Stromal cell of bone marrow (primary cell): ENCODE measurements around the gene EFEMP2.
A peak's percentile ranks its signal among the peaks of the same experiment; 100 is the strongest.
"Not testable (repeated sequence)": the region's sequence is repeated elsewhere in the genome, so short reads cannot be mapped to it uniquely, and the experiment has no call there.

ENCODE experiments used
- DNase-seq: peaks from one replicate; pipeline ENCODE4 v3.0.0-alpha.2; 2012; ENCODE audit warnings: low read depth

Gene EFEMP2

GRCh38 chr11:65900125-65900898 lies 27.7 kb upstream of the EFEMP2 start, which contains the start of gene FOSL1:
Gene FOSL1 (minus strand): TSS chr11:65900388. CDS start chr11:65900339, 49 bp downstream.
- peak; percentile 92 for DNase-seq

- DNase-seq, result peak; percentile 64
These were observed 26.9 kb upstream of the EFEMP2 start for GRCh38 chr11:65899356-65900124.

GRCh38 chr11:65898656-65899355 lies 26.2 kb upstream of the EFEMP2 start:
- DNase-seq, result no peak

GRCh38 chr11:65897020-65897471 lies 24.4 kb upstream of the EFEMP2 start:
- no peak for DNase-seq

GRCh38 chr11:65896034-65896999 lies 23.7 kb upstream of the EFEMP2 start:
- no peak for DNase-seq

- no peak for DNase-seq
These were observed 22.9 kb upstream of the EFEMP2 start for GRCh38 chr11:65895482-65895981.

- DNase-seq, result no peak
These were observed 21.5 kb upstream of the EFEMP2 start for GRCh38 chr11:65894034-65894591.

- no peak for DNase-seq
These were observed 20.2 kb upstream of the EFEMP2 start for GRCh38 chr11:65892661-65893317.

GRCh38 chr11:65892137-65892540 lies 19.5 kb upstream of the EFEMP2 start:
- not testable (repeated sequence) for DNase-seq

GRCh38 chr11:65891219-65892136 lies 18.9 kb upstream of the EFEMP2 start:
- DNase-seq, result no peak

GRCh38 chr11:65890324-65891218 lies 18.0 kb upstream of the EFEMP2 start, which contains the start of gene CCDC85B:
Gene CCDC85B (plus strand): TSS chr11:65890673. CDS start chr11:65890784, 111 bp downstream.
- DNase-seq, result peak; percentile 95

- DNase-seq, result peak; percentile 94
These were observed 15.7 kb upstream of the EFEMP2 start, which contains the start of gene FIBP for GRCh38 chr11:65888163-65888814. Gene FIBP (minus strand): TSS chr11:65888471. CDS start chr11:65888418, 53 bp downstream.

- no peak for DNase-seq
These were observed 15.1 kb upstream of the EFEMP2 start for GRCh38 chr11:65887723-65888162.

GRCh38 chr11:65886826-65887722 lies 14.5 kb upstream of the EFEMP2 start:
- no peak for DNase-seq

GRCh38 chr11:65885808-65886536 lies 13.4 kb upstream of the EFEMP2 start:
- no peak for DNase-seq
